ENCODE data around the gene TEX12. TPM values are rescaled to one million over a fixed set of nuclear protein-coding genes. Genes with fewer than 3 reads are reported as not detected.
A peak's percentile ranks its signal among the peaks of the same experiment; 100 is the strongest.

The TEX12 gene
- total and polyA plus RNA-seq, 2 of the 4 experiments (the other 2 are of a cell fraction): 0.12 TPM; not detected in 1

DNA sequence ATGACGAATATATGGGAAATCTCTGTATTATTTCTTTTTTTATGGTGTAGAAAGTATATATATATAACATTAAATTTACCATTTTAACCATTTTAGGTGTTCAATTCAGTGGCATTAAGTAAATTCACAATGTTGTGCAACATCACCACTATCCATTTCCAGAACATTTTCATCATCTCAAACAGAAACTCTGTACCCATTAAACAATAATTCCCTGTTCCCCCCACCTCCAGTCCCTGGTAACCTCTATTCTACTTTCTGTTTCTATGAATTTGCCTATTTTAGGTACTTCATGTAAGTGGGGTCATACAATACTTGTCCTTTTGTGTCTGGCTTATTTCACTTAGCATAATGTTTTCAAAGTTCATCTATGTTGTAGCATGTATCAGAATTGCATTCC, 43.7 kb downstream of the TEX12 start:
- no peaks in the 10 kb centered on the region for H3K9me3 ChIP-seq (ENCODE audit: control insufficient read depth, insufficient read depth, low read length)
- no peak overlapping the region for H3K56ac ChIP-seq (ENCODE audit: extremely low read depth, insufficient read depth, low read length)
- H3K9me1 ChIP-seq (ENCODE audit: insufficient read depth, low read length): peaks cover 4% of the 10 kb centered on the region
- no TSS peak for BruUV-seq (replicated peaks)
- H2AK9ac ChIP-seq (replicated peaks; ENCODE audit: low read depth, low read length, poor library complexity): no peak overlapping the region
- in situ Hi-C loops (cut with MboI; ENCODE audit: low sequenced_read_pairs): loop anchor here (25.0 kb wide), 1 partner anchor 1326 kb away; no protein-coding TSS in a partner anchor
- no peak overlapping the region for H4K5ac ChIP-seq (ENCODE audit: low read depth, low read length)
- no peak for TF ChIP-seq MAZ (IDR thresholded peaks at IDR 0.05; ENCODE audit: borderline replicate concordance, low read depth, low read length)
- 0 out of 2 replicates have a peak, but pooled peaks have one; percentile 34 for TF ChIP-seq CEBPB (IDR thresholded peaks at IDR 0.05; ENCODE audit: low read depth, low read length)
- no peak overlapping the region for H3K27ac ChIP-seq (ENCODE audit: insufficient read depth, low read length)
- H3K36me3 ChIP-seq (ENCODE audit: control insufficient read depth, insufficient read depth, low read length): no peaks in the 10 kb centered on the region
- no peak overlapping the region for H4K91ac ChIP-seq (ENCODE audit: insufficient read depth, low read depth, low read length)
- no peak overlapping the region for H3K4ac ChIP-seq (ENCODE audit: low read depth, low read length)
- DNase-seq: no peak
- no peak overlapping the region for H2BK120ac ChIP-seq (ENCODE audit: low read depth, low read length)
- no peak overlapping the region for H2BK20ac ChIP-seq (ENCODE audit: low read depth, low read length)
- ChIA-PET POLR2A (ENCODE audit: unreplicated experiment) (no interaction called here), CTCF (no interaction called here)
- ATAC-seq (ENCODE audit: low read depth): no peak
- no peak overlapping the region for H4K8ac ChIP-seq (ENCODE audit: low read depth in 2 of 2, low read length in 2 of 2)
- H2BK15ac ChIP-seq (ENCODE audit: low read depth, low read length): no peak overlapping the region
- no peak overlapping the region for H2AK5ac ChIP-seq (ENCODE audit: low read depth, low read length)
- H3K4me1 ChIP-seq (ENCODE audit: control insufficient read depth, insufficient read depth, low read length): peaks cover 10% of the 10 kb centered on the region
- no peaks in the 10 kb centered on the region for H3K27me3 ChIP-seq (ENCODE audit: control insufficient read depth, insufficient read depth, low read length)
- H3K79me1 ChIP-seq (ENCODE audit: low read depth in 1 of 2, low read length in 2 of 2): no peaks in the 10 kb centered on the region
- H3K14ac ChIP-seq (replicated peaks; ENCODE audit: low read depth, low read length): no peak overlapping the region
- H3K4me3 ChIP-seq (ENCODE audit: insufficient read depth, low read depth, low read length): no peak overlapping the region
- no peak overlapping the region for H3K4me2 ChIP-seq (ENCODE audit: low read depth, low read length)
- dilution Hi-C loops (cut with HindIII; ENCODE audit: low sequenced_read_pairs, unreplicated experiment): no loop called here
- no CpG with 5 or more reads among the region's 1 CpG for WGBS, 2 experiments (ENCODE audit: extremely low coverage in 2 of 2, insufficient read length in 1 of 2)
- intact Hi-C loops (cut with micrococcal nuclease): loop anchor here (5.0 to 10.0 kb wide), 3 partner anchors 34 to 1524 kb away; partner anchors contain the start of gene BCO2
- no peak overlapping the region for H3K9ac ChIP-seq (ENCODE audit: low read depth, low read length)
- no peak overlapping the region for H3K18ac ChIP-seq (ENCODE audit: low read depth, low read length)
- H2BK5ac ChIP-seq (ENCODE audit: low read depth, low read length, poor library complexity, severe bottlenecking): no peak overlapping the region
- no peaks in the 10 kb centered on the region for H4K20me1 ChIP-seq (ENCODE audit: insufficient read depth, low read length)
- H3K23ac ChIP-seq (ENCODE audit: low read depth, low read length): no peak overlapping the region
- no peak overlapping the region for H2AFZ ChIP-seq (replicated peaks; ENCODE audit: low read length, poor library complexity)

Measured in IMR-90 (cell line).